Measurements from ENCODE around the gene TNIP1.

Gene TNIP1

DNA sequence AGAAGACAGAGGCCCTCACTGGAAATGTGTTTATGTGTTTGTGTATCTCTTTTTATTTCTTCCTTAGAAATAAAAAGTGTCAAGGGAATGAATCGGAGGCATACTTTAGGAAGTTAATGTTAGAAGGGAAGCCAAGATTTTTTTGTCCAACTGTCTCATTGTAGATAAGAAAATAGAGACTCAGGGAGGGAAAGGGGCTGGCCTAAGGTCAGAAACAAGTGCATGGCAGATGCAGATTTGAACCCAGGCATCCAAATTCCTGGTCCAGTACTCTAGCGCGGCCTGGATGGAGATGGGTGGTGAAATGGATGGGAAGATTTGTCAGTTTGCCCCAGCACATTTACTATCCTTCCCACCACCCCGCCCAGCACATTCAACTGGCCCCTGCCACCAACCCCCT is 19.8 kb upstream of the TNIP1 start:
- Histone ChIP-seq H3K27me3 (ENCODE audit: insufficient read depth, low read length) (no peaks in the 10 kb centered on the region), H3K79me2 (ENCODE audit: control insufficient read depth, insufficient read depth, low read length, poor library complexity) (no peaks in the 10 kb centered on the region), H2BK5ac (ENCODE audit: low read depth, low read length, poor library complexity) (no peak overlapping the region), H3K9me3 (ENCODE audit: insufficient read depth, low read depth, low read length) (no peaks in the 10 kb centered on the region), H2BK12ac (ENCODE audit: low read length) (no peak overlapping the region), H3K4me1 (ENCODE audit: control insufficient read depth in 1 of 2, insufficient read depth in 2 of 2, low read length in 2 of 2) (peaks cover under 1 to 6% of the 10 kb centered on the region in 2 experiments), H3K79me1 (ENCODE audit: low read length) (no peaks in the 10 kb centered on the region), H3K27ac (ENCODE audit: low read depth, low read length) (no peak overlapping the region), H3K23ac (ENCODE audit: low read length) (no peak overlapping the region), H3K36me3 (ENCODE audit: control insufficient read depth in 1 of 2, insufficient read depth in 2 of 2, low read length in 2 of 2) (peaks cover 11 to 31% of the 10 kb centered on the region in 2 experiments), H3K4ac (ENCODE audit: low read depth, low read length) (no peak overlapping the region), H2BK120ac (ENCODE audit: insufficient read depth, low read length, poor library complexity) (no peak overlapping the region), H3K18ac (ENCODE audit: low read length) (no peak overlapping the region), H2AK5ac (ENCODE audit: low read length) (no peak overlapping the region), H4K12ac (ENCODE audit: low read depth, low read length) (no peak overlapping the region), H4K91ac (ENCODE audit: low read depth, low read length) (no peak overlapping the region), H3K4me3 (ENCODE audit: low read depth, low read length) (no peak overlapping the region), H2AFZ (ENCODE audit: insufficient read depth, low read length, poor library complexity) (no peak overlapping the region), H3K9ac (ENCODE audit: low read length) (no peak overlapping the region), H4K8ac (ENCODE audit: low read depth, low read length) (no peak overlapping the region), H3K4me2 (ENCODE audit: low read length) (no peak overlapping the region), H3K14ac (ENCODE audit: low read length) (no peak overlapping the region)
- WGBS (ENCODE audit: extremely low coverage, insufficient coverage, insufficient read length): no CpG with 5 or more reads among the region's 4 CpGs
- DNase-seq: no peak

DNA sequence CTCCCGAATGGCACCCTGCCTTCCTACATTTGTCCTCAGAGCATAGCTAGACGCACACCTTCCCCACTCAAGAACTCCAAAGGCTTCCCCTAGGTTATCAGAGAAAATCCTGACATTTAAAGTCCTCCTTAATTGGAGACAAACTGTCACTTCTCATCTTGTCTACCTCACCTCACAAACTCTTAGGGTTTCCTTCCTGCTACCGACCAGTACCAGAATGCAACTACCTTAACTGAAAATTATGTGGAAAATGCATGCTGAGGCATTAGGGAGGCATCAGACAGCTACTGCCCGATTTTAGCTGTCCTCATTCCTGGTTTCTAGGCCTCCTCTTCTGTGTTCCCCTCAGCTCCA is 17.9 kb upstream of the TNIP1 start:
- no peak overlapping the region for H3K9ac ChIP-seq (ENCODE audit: low read length)
- no peak overlapping the region for H4K12ac ChIP-seq (ENCODE audit: low read depth, low read length)
- no peak overlapping the region for H2AK5ac ChIP-seq (ENCODE audit: low read length)
- no peak overlapping the region for H3K27ac ChIP-seq (ENCODE audit: low read depth, low read length)
- no peaks in the 10 kb centered on the region for H3K27me3 ChIP-seq (ENCODE audit: insufficient read depth, low read length)
- no peak overlapping the region for H2BK120ac ChIP-seq (ENCODE audit: insufficient read depth, low read length, poor library complexity)
- no peak overlapping the region for H4K8ac ChIP-seq (ENCODE audit: low read depth, low read length)
- peak in 1 of 2 donors; percentile 35 for DNase-seq
- no peak overlapping the region for H3K4ac ChIP-seq (ENCODE audit: low read depth, low read length)
- no peak overlapping the region for H2BK5ac ChIP-seq (ENCODE audit: low read depth, low read length, poor library complexity)
- peaks cover 11 to 24% of the 10 kb centered on the region in 2 experiments for H3K4me1 ChIP-seq (ENCODE audit: control insufficient read depth in 1 of 2, insufficient read depth in 2 of 2, low read length in 2 of 2)
- no peaks in the 10 kb centered on the region for H3K9me3 ChIP-seq (ENCODE audit: insufficient read depth, low read depth, low read length)
- H3K36me3 ChIP-seq (ENCODE audit: control insufficient read depth in 1 of 2, insufficient read depth in 2 of 2, low read length in 2 of 2): peaks cover 7 to 20% of the 10 kb centered on the region in 2 experiments
- no peak overlapping the region for H2AFZ ChIP-seq (ENCODE audit: insufficient read depth, low read length, poor library complexity)
- no peak overlapping the region for H3K4me2 ChIP-seq (ENCODE audit: low read length)
- no peak overlapping the region for H4K91ac ChIP-seq (ENCODE audit: low read depth, low read length)
- no peak overlapping the region for H3K4me3 ChIP-seq (ENCODE audit: low read depth, low read length)
- H3K79me1 ChIP-seq (ENCODE audit: low read length): no peaks in the 10 kb centered on the region
- no peaks in the 10 kb centered on the region for H3K79me2 ChIP-seq (ENCODE audit: control insufficient read depth, insufficient read depth, low read length, poor library complexity)
- no peak overlapping the region for H3K23ac ChIP-seq (ENCODE audit: low read length)
- no peak overlapping the region for H2BK12ac ChIP-seq (ENCODE audit: low read length)
- H3K18ac ChIP-seq (ENCODE audit: low read length): no peak overlapping the region
- H3K14ac ChIP-seq (ENCODE audit: low read length): no peak overlapping the region
- WGBS (ENCODE audit: extremely low coverage, insufficient coverage, insufficient read length): no CpG with 5 or more reads among the region's 4 CpGs

DNA sequence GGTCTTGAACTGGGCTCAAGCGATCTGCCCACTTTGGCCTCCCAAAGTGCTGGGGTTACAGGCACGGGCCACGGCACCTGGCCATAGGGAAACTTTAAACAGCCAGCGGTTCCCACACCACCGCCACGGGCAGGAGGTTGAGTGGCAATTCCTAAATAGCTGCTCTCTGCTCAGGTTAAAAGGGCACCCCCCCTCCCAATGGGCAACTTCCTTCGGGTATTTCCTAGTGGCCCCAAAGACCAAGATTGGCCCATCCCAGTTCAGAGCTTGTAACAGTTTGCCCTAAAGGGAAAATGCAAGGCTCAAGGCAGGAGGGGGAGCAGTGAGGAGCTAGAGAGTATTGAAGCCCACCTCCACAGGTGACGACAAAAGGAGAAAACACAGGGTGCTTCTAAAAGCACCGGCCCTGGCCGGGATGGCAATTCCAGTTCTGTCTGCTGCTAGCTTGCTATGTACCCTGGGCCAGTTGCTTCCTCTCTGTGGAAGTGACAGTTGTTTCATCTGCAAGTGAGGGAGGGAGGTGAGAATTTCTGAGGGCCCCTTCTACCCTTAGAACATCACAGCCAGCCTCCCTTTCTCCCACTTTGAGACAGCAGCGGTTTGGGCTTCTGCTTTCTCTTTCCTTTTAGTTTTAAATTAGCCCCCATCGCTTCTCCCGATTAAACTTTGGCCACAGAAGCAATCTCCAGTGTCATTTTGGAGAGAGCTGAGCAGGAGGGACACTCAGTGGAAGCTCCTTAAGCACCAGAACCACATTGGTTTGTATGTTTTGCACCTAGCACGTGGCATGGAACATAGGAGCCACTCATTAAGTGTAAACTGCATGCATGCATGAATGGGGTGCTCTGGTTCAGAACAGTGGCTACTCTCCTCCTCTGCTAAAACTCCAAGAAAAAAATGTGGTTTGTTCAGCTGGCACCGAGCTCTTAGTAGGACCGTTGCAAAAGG is 17.3 kb upstream of the TNIP1 start:
- WGBS (ENCODE audit: extremely low coverage, insufficient coverage, insufficient read length): no CpG with 5 or more reads among the region's 16 CpGs
- H3K27ac ChIP-seq (ENCODE audit: low read depth, low read length): no peak overlapping the region
- H3K4me2 ChIP-seq (ENCODE audit: low read length): no peak overlapping the region
- H3K4me1 ChIP-seq (ENCODE audit: control insufficient read depth in 1 of 2, insufficient read depth in 2 of 2, low read length in 2 of 2): peaks cover 12 to 26% of the 10 kb centered on the region in 2 experiments
- peaks cover 7 to 15% of the 10 kb centered on the region in 2 experiments for H3K36me3 ChIP-seq (ENCODE audit: control insufficient read depth in 1 of 2, insufficient read depth in 2 of 2, low read length in 2 of 2)
- H3K27me3 ChIP-seq (ENCODE audit: insufficient read depth, low read length): no peaks in the 10 kb centered on the region
- no peak overlapping the region for H3K4ac ChIP-seq (ENCODE audit: low read depth, low read length)
- H2BK12ac ChIP-seq (ENCODE audit: low read length): no peak overlapping the region
- H2AFZ ChIP-seq (ENCODE audit: insufficient read depth, low read length, poor library complexity): no peak overlapping the region
- no peak for DNase-seq
- H2AK5ac ChIP-seq (ENCODE audit: low read length): no peak overlapping the region
- no peak overlapping the region for H3K23ac ChIP-seq (ENCODE audit: low read length)
- H3K4me3 ChIP-seq (ENCODE audit: low read depth, low read length): no peak overlapping the region
- H3K79me2 ChIP-seq (ENCODE audit: control insufficient read depth, insufficient read depth, low read length, poor library complexity): no peaks in the 10 kb centered on the region
- no peak overlapping the region for H2BK120ac ChIP-seq (ENCODE audit: insufficient read depth, low read length, poor library complexity)
- H4K8ac ChIP-seq (ENCODE audit: low read depth, low read length): no peak overlapping the region
- no peak overlapping the region for H3K14ac ChIP-seq (ENCODE audit: low read length)
- no peak overlapping the region for H3K9ac ChIP-seq (ENCODE audit: low read length)
- H3K79me1 ChIP-seq (ENCODE audit: low read length): no peaks in the 10 kb centered on the region
- H3K9me3 ChIP-seq (ENCODE audit: insufficient read depth, low read depth, low read length): no peaks in the 10 kb centered on the region
- H4K91ac ChIP-seq (ENCODE audit: low read depth, low read length): no peak overlapping the region
- no peak overlapping the region for H4K12ac ChIP-seq (ENCODE audit: low read depth, low read length)
- no peak overlapping the region for H2BK5ac ChIP-seq (ENCODE audit: low read depth, low read length, poor library complexity)
- no peak overlapping the region for H3K18ac ChIP-seq (ENCODE audit: low read length)

DNA sequence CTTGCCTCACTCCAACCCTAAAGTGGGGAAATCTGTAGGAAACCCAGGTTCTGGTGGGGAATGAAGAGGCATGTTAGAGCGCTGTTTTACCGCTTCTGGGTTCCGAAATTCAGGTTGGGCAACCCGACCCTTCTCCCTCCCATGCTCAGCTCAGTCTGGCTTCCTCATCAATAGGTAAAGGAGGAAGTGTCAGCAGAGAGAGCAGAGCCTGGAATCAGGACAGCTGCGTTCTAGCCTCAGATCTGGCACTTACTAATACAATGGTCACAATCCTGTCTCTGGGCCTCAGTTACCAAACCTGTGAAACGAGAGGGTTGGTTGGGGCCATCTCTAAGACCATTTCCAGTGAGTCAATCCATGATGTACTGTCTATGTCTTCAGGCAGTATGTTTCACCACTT is 16.2 kb upstream of the TNIP1 start:
- Histone ChIP-seq H2AK5ac (ENCODE audit: low read length) (no peak overlapping the region), H3K79me2 (ENCODE audit: control insufficient read depth, insufficient read depth, low read length, poor library complexity) (no peaks in the 10 kb centered on the region), H3K27ac (ENCODE audit: low read depth, low read length) (no peak overlapping the region), H4K8ac (ENCODE audit: low read depth, low read length) (no peak overlapping the region), H2BK12ac (ENCODE audit: low read length) (no peak overlapping the region), H2BK5ac (ENCODE audit: low read depth, low read length, poor library complexity) (no peak overlapping the region), H3K14ac (ENCODE audit: low read length) (no peak overlapping the region), H3K4ac (ENCODE audit: low read depth, low read length) (no peak overlapping the region), H3K79me1 (ENCODE audit: low read length) (no peaks in the 10 kb centered on the region), H3K9ac (ENCODE audit: low read length) (no peak overlapping the region), H3K9me3 (ENCODE audit: insufficient read depth, low read depth, low read length) (no peaks in the 10 kb centered on the region), H3K27me3 (ENCODE audit: insufficient read depth, low read length) (no peaks in the 10 kb centered on the region), H3K4me3 (ENCODE audit: low read depth, low read length) (no peak overlapping the region), H3K18ac (ENCODE audit: low read length) (no peak overlapping the region), H4K91ac (ENCODE audit: low read depth, low read length) (no peak overlapping the region), H3K4me2 (ENCODE audit: low read length) (no peak overlapping the region), H4K12ac (ENCODE audit: low read depth, low read length) (no peak overlapping the region), H3K4me1 (ENCODE audit: control insufficient read depth in 1 of 2, insufficient read depth in 2 of 2, low read length in 2 of 2) (peaks cover 12 to 26% of the 10 kb centered on the region in 2 experiments), H2BK120ac (ENCODE audit: insufficient read depth, low read length, poor library complexity) (no peak overlapping the region), H3K23ac (ENCODE audit: low read length) (no peak overlapping the region), H3K36me3 (ENCODE audit: control insufficient read depth in 1 of 2, insufficient read depth in 2 of 2, low read length in 2 of 2) (peaks cover 7 to 15% of the 10 kb centered on the region in 2 experiments), H2AFZ (ENCODE audit: insufficient read depth, low read length, poor library complexity) (no peak overlapping the region)
- peak in 1 of 2 donors; percentile 20 for DNase-seq
- WGBS (ENCODE audit: extremely low coverage, insufficient coverage, insufficient read length): no CpG with 5 or more reads among the region's 6 CpGs

All from trophoblast cell (in vitro differentiated cells and primary cell).